ENCODE data around the gene MOCOS.

MOCOS gene

GRCh38 chr18:36311026-36311570 lies 123.8 kb downstream of the MOCOS start:
- Histone ChIP-seq H3K4me1 (ENCODE audit: control insufficient read depth in 1 of 2, insufficient read depth in 1 of 2, low read depth in 1 of 2, low read length in 1 of 2) (no peaks in the 10 kb centered on the region), H3K4me3 (ENCODE audit: low read depth in 1 of 2, low read length in 1 of 2) (no peak overlapping the region), H3K27ac (no peak overlapping the region), H3K9me3 (no peaks in the 10 kb centered on the region), H3K36me3 (no peaks in the 10 kb centered on the region), H3K27me3 (peaks cover 39% of the 10 kb centered on the region)
- no peak for TF ChIP-seq CTCF (IDR thresholded peaks at IDR 0.05)

- H3K27me3 ChIP-seq = peaks cover 28% of the 10 kb centered on the region
- H3K4me3 ChIP-seq (ENCODE audit: low read depth in 1 of 2, low read length in 1 of 2) = no peak overlapping the region
- no peak for TF ChIP-seq CTCF (IDR thresholded peaks at IDR 0.05)
- no peaks in the 10 kb centered on the region for H3K9me3 ChIP-seq
- no peaks in the 10 kb centered on the region for H3K4me1 ChIP-seq (ENCODE audit: control insufficient read depth in 1 of 2, insufficient read depth in 1 of 2, low read depth in 1 of 2, low read length in 1 of 2)
- no peak overlapping the region for H3K27ac ChIP-seq
- H3K36me3 ChIP-seq = no peaks in the 10 kb centered on the region
Observed at GRCh38 chr18:36312806-36313395, 125.6 kb downstream of the MOCOS start.

- Histone ChIP-seq H3K4me3 (ENCODE audit: low read depth in 1 of 2, low read length in 1 of 2) (no peak overlapping the region), H3K9me3 (no peaks in the 10 kb centered on the region), H3K27ac (no peak overlapping the region), H3K36me3 (no peaks in the 10 kb centered on the region), H3K27me3 (peaks cover 18% of the 10 kb centered on the region), H3K4me1 (ENCODE audit: control insufficient read depth in 1 of 2, insufficient read depth in 1 of 2, low read depth in 1 of 2, low read length in 1 of 2) (no peaks in the 10 kb centered on the region)
- no peak for TF ChIP-seq CTCF (IDR thresholded peaks at IDR 0.05)
Observed at GRCh38 chr18:36314098-36314497, 126.8 kb downstream of the MOCOS start.

GRCh38 chr18:36314754-36315153 lies 127.5 kb downstream of the MOCOS start:
- no peak for TF ChIP-seq CTCF (IDR thresholded peaks at IDR 0.05)
- Histone ChIP-seq H3K27ac (no peak overlapping the region), H3K9me3 (no peaks in the 10 kb centered on the region), H3K4me1 (ENCODE audit: control insufficient read depth in 1 of 2, insufficient read depth in 1 of 2, low read depth in 1 of 2, low read length in 1 of 2) (no peaks in the 10 kb centered on the region), H3K4me3 (ENCODE audit: low read depth in 1 of 2, low read length in 1 of 2) (no peak overlapping the region), H3K36me3 (no peaks in the 10 kb centered on the region), H3K27me3 (peaks cover 11% of the 10 kb centered on the region)

GRCh38 chr18:36315736-36316135 lies 128.4 kb downstream of the MOCOS start:
- H3K27me3 ChIP-seq = peaks cover 6% of the 10 kb centered on the region
- H3K9me3 ChIP-seq = no peaks in the 10 kb centered on the region
- no peak for TF ChIP-seq CTCF (IDR thresholded peaks at IDR 0.05)
- no peaks in the 10 kb centered on the region for H3K4me1 ChIP-seq (ENCODE audit: control insufficient read depth in 1 of 2, insufficient read depth in 1 of 2, low read depth in 1 of 2, low read length in 1 of 2)
- H3K27ac ChIP-seq = no peak overlapping the region
- no peak overlapping the region for H3K4me3 ChIP-seq (ENCODE audit: low read depth in 1 of 2, low read length in 1 of 2)
- no peaks in the 10 kb centered on the region for H3K36me3 ChIP-seq

Data from neutrophil (primary cell).